Lung (tissue), 12 donors: ENCODE data around the gene CHMP1A. TPM values are rescaled to one million over a fixed set of nuclear protein-coding genes. Genes with fewer than 3 reads are reported as not detected.
"Not testable (repeated sequence)": the region's sequence is repeated elsewhere in the genome, so short reads cannot be mapped to it uniquely, and the experiment has no call there.

Experiments used
- ATAC-seq: fragments of 200-7000 bp; cut with Tn5 transposase; one replicate; pipeline ENCODE4 v1.9.1; 2020; ENCODE audit warnings: moderate number of reproducible peaks; ENCODE audit not compliant: insufficient read depth, low FRiP score
- DNase-seq, 3 donors: peaks; one replicate each; pipeline ENCODE4 v3.0.0-alpha.2; 2013 to 2017
- H3K27ac ChIP-seq, 2 donors: one replicate each; pipeline ENCODE4 v1.5.1; 2013; ENCODE audit warnings: mild to moderate bottlenecking in 2 of 2, moderate library complexity in 2 of 2, control low read depth in 1 of 2, inconsistent platforms in 1 of 2, low read depth in 1 of 2, low read length in 1 of 2
- H3K27me3 ChIP-seq, 3 donors: one replicate each; pipeline ENCODE4 v1.5.1; 2013; ENCODE audit warnings: low read length in 2 of 3; ENCODE audit not compliant: control insufficient read depth in 3 of 3, insufficient read depth in 3 of 3
- H3K36me3 ChIP-seq, 4 donors: one replicate each; pipeline ENCODE4 v1.5.1; 2013; ENCODE audit warnings: low read length in 4 of 4, mild to moderate bottlenecking in 1 of 4, moderate library complexity in 1 of 4; ENCODE audit not compliant: control insufficient read depth in 4 of 4, insufficient read depth in 4 of 4
- H3K4me1 ChIP-seq, 5 donors: one replicate each; pipeline ENCODE4 v1.5.1; 2013; ENCODE audit warnings: low read length in 5 of 5, mild to moderate bottlenecking in 2 of 5, moderate library complexity in 1 of 5; ENCODE audit not compliant: control insufficient read depth in 5 of 5, insufficient read depth in 5 of 5
- H3K4me3 ChIP-seq: one replicate; pipeline ENCODE4 v1.5.1; 2013; ENCODE audit warnings: mild to moderate bottlenecking, control low read depth, moderate library complexity
- H3K9ac ChIP-seq, 2 donors: one replicate each; pipeline ENCODE4 v1.5.1; 2013; ENCODE audit warnings: low read length in 2 of 2, control low read depth in 1 of 2; ENCODE audit not compliant: insufficient read depth in 1 of 2
- H3K9me3 ChIP-seq, 4 donors: one replicate each; pipeline ENCODE4 v1.5.1; 2013; ENCODE audit warnings: low read length in 3 of 4, mild to moderate bottlenecking in 1 of 4, moderate library complexity in 1 of 4; ENCODE audit not compliant: control insufficient read depth in 4 of 4, insufficient read depth in 3 of 4
- WGBS, 2 donors: extraction: QIAGEN DNeasy Blood & Tissue Kit; methylation state at CpG; one replicate each; pipeline ENCODE4 v1.1.7; 2013; 5-methylcytosine and 5-hydroxymethylcytosine counted together
- polyA plus RNA-seq, 2 donors: library from polyadenylated mRNA; stranded (reverse); fragments of 200-250 nt; gene quantifications; one replicate each; pipeline ENCODE4 v1.2.1, GENCODE V29; 2013
- total RNA-seq, 2 donors: library from RNA; depleted of rRNA in 1 of 2; stranded (reverse); fragments of >200 nt in 1 of 2; gene quantifications; one replicate each; pipeline ENCODE4 v1.2.1, GENCODE V29; 2014 to 2021
- TF ChIP-seq, protein P1 (sequence below): IDR thresholded peaks from 2 replicates; pipeline ENCODE4 v1.5.1; 2012; ENCODE audit warnings: mild to moderate bottlenecking; ENCODE audit errors: control extremely low read depth, extremely low read depth
- donor health status: control.
- donor health status: control.
- donor health status: Bipolar disorder and iron deficiency.
- donor health status: healthy.
- donor health status: DM: yes; HTN: yes; CAD: no.

CHMP1A gene
- total and polyA plus RNA-seq, 4 donors: 61.3 to 98.4 (median 85.5) TPM

DNA sequence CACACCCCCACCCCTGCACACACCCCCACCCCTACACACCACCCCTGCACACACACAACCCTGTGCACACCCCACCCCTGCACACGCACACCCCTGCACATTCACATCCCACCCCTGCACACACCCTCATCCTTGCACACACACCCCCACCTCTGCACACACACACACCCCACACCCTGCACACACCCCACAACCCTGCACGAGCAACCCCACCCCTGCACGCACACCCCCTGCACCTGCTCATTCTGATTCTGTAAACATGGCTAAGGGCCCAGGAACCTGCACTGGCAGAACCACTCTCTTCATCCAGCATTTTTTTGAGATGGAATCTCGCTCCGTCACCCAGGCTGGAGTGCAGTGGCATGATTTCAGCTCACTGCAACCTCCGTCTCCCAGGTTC is 18.1 kb downstream of the CHMP1A start:
- Histone ChIP-seq H3K27me3 (peaks cover 0 to 4% (median 2%) of the 10 kb centered on the region in 3 donors), H3K9ac (no peak overlapping the region), H3K27ac (no peak overlapping the region), H3K9me3 (peaks cover 0 to 2% (median 0%) of the 10 kb centered on the region in 4 donors), H3K4me3 (no peak overlapping the region), H3K36me3 (peaks cover 0 to 6% (median 0%) of the 10 kb centered on the region in 4 donors), H3K4me1 (peaks cover 0 to 8% (median 0%) of the 10 kb centered on the region in 5 donors)
- 71 to 92% methylated on average over 6 of the region's 6 CpGs for WGBS, 2 donors
- TF ChIP-seq, protein P1, sequence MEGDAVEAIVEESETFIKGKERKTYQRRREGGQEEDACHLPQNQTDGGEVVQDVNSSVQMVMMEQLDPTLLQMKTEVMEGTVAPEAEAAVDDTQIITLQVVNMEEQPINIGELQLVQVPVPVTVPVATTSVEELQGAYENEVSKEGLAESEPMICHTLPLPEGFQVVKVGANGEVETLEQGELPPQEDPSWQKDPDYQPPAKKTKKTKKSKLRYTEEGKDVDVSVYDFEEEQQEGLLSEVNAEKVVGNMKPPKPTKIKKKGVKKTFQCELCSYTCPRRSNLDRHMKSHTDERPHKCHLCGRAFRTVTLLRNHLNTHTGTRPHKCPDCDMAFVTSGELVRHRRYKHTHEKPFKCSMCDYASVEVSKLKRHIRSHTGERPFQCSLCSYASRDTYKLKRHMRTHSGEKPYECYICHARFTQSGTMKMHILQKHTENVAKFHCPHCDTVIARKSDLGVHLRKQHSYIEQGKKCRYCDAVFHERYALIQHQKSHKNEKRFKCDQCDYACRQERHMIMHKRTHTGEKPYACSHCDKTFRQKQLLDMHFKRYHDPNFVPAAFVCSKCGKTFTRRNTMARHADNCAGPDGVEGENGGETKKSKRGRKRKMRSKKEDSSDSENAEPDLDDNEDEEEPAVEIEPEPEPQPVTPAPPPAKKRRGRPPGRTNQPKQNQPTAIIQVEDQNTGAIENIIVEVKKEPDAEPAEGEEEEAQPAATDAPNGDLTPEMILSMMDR: no peak
- DNase-seq (no peak), ATAC-seq (no peak)

DNA sequence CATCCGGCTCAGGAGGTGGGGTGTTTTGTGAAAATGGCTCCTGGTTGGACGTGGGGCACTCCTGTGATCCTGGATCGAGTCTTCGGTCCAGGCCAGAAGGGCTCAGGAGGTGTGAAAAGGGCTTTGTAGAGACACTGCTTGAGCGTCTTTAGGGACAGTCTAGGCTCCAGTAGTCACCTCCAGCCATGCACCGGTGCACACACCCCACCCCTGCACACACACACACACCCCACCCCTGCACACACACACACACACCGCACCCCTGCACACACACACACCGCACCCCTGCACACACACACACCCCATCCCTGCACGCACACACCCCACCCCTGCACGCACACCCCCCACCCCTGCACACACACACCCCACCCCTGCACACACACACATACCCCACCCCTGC is 19.1 kb downstream of the CHMP1A start:
- Histone ChIP-seq H3K27me3 (peaks cover 0 to 5% (median 2%) of the 10 kb centered on the region in 3 donors), H3K4me3 (no peak overlapping the region), H3K9me3 (peaks cover 0 to 2% (median 0%) of the 10 kb centered on the region in 4 donors), H3K9ac (no peak overlapping the region), H3K27ac (no peak overlapping the region), H3K36me3 (no peaks in the 10 kb centered on the region), H3K4me1 (peaks cover 0 to 8% (median 0%) of the 10 kb centered on the region in 5 donors)
- ATAC-seq (no peak), DNase-seq (no peak)
- WGBS, 2 donors: 78 to 83% methylated on average over 8 to 10 of the region's 10 CpGs
- TF ChIP-seq, protein P1: no peak

DNA sequence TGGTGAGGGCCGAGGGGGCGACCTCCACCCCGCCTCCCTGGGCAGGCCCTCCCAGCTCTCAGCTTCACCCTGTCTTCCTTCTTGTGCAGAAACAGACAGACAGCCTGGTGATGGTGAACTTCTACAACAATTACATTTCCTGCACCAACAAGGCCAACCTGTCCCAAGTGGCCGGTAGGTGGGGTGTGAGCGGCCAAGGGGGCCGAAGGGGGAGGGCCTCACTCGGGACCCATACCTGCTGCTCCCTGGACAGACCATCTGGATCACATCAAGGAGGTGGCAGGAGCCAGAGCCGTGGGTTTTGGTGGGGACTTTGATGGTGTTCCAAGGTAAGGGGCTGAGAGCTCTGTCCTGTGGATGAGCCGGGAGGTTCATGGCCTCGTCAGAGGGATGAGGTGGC is 20.1 kb downstream of the CHMP1A start:
- H3K27ac ChIP-seq: no peak overlapping the region
- peaks cover 0 to 5% (median 2%) of the 10 kb centered on the region in 3 donors for H3K27me3 ChIP-seq
- 79 to 87% methylated on average over 10 of the region's 10 CpGs for WGBS, 2 donors
- no peak for DNase-seq
- no peaks in the 10 kb centered on the region for H3K36me3 ChIP-seq
- no peak overlapping the region for H3K9ac ChIP-seq
- H3K4me1 ChIP-seq: peaks cover 0 to 8% (median 0%) of the 10 kb centered on the region in 5 donors
- no peak for ATAC-seq
- no peak overlapping the region for H3K4me3 ChIP-seq
- TF ChIP-seq, protein P1: no peak
- H3K9me3 ChIP-seq: peaks cover 0 to 2% (median 0%) of the 10 kb centered on the region in 4 donors

GRCh38 chr16:89636663-89637062 is 20.8 kb downstream of the CHMP1A start:
- peaks cover 0 to 8% (median 0%) of the 10 kb centered on the region in 5 donors for H3K4me1 ChIP-seq
- H3K4me3 ChIP-seq: no peak overlapping the region
- no peak overlapping the region for H3K9ac ChIP-seq
- H3K27me3 ChIP-seq: peaks cover 0 to 5% (median 2%) of the 10 kb centered on the region in 3 donors
- no peak for ATAC-seq
- H3K27ac ChIP-seq: no peak overlapping the region
- H3K36me3 ChIP-seq: no peaks in the 10 kb centered on the region
- peaks cover 0 to 2% (median 0%) of the 10 kb centered on the region in 4 donors for H3K9me3 ChIP-seq
- TF ChIP-seq, protein P1: no peak
- no peak for DNase-seq
- WGBS, 2 donors: 86 to 96% methylated on average over 12 of the region's 12 CpGs

DNA sequence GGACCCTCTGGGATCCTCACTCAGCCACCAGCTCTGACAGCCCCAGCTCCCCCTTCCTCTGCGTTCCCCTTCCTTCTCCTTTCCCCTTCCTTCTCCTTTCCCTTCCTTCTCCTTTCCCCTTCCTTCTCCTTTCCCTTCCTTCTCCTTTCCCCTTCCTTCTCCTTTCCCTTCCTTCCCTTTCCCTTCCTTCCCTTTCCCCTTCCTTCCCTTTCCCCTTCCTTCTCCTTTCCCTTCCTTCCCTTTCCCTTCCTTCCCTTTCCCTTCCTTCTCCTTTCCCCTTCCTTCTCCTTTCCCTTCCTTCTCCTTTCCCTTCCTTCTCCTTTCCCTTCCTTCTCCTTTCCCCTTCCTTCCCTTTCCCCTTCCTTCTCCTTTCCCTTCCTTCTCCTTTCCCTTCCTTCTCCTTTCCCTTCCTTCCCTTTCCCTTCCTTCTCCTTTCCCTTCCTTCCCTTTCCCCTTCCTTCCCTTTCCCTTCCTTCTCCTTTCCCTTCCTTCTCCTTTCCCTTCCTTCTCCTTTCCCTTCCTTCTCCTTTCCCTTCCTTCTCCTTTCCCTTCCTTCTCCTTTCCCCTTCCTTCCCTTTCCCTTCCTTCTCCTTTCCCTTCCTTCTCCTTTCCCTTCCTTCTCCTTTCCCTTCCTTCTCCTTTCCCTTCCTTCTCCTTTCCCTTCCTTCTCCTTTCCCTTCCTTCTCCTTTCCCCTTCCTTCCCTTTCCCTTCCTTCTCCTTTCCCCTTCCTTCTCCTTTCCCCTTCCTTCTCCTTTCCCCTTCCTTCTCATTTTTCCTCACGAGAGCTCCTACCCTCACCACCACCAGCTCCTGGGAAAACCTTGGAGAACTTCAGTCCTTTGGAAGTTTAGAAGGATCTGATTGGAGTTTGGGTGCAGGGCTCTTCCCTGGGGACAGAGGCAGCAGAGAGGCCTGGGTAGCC is 22.8 kb downstream of the CHMP1A start:
- not testable (repeated sequence) for H3K4me1 ChIP-seq, H3K27me3 ChIP-seq, DNase-seq, H3K36me3 ChIP-seq, ATAC-seq, H3K9me3 ChIP-seq, H3K4me3 ChIP-seq, H3K9ac ChIP-seq, H3K27ac ChIP-seq
- WGBS, 2 donors: 56 to 66% methylated on average over 2 of the region's 2 CpGs
